DLD1 (cell line): Measurements from ENCODE around the gene MRPL49.
"Not testable (repeated sequence)": the region's sequence is repeated elsewhere in the genome, so short reads cannot be mapped to it uniquely, and the experiment has no call there.

ENCODE experiments used
- in situ Hi-C: cut with HindIII; loops from 2 replicates; pipeline ENCODE4 v1.10.0; 2017; ENCODE audit warnings: low sequenced_read_pairs

The MRPL49 gene

GRCh38 chr11:65163684-65164083 is 41.6 kb downstream of the MRPL49 start:
- in situ Hi-C loops, result no loop called here

- in situ Hi-C loops, result no loop called here
Measured at GRCh38 chr11:65165410-65166317, 43.5 kb downstream of the MRPL49 start.

GRCh38 chr11:65166893-65167292 is 44.8 kb downstream of the MRPL49 start:
- in situ Hi-C loops, result no loop called here

GRCh38 chr11:65167656-65168055 is 45.5 kb downstream of the MRPL49 start:
- in situ Hi-C loops, result no loop called here

GRCh38 chr11:65169164-65169641 is 47.1 kb downstream of the MRPL49 start:
- in situ Hi-C loops, result no loop called here

- in situ Hi-C loops, result no loop called here
Measured at GRCh38 chr11:65170058-65170534, 48.0 kb downstream of the MRPL49 start, which contains the start of gene SPDYC. Gene SPDYC (plus strand): TSS chr11:65170233. CDS start chr11:65171358, 1,125 bp downstream.

- in situ Hi-C loops, result no loop called here
Measured at GRCh38 chr11:65172600-65172999, 50.5 kb downstream of the MRPL49 start.

- in situ Hi-C loops, result not testable (repeated sequence)
Measured at GRCh38 chr11:65174571-65175010, 52.5 kb downstream of the MRPL49 start.
